ENCODE measurements around the gene CD81.

CD81 gene

DNA sequence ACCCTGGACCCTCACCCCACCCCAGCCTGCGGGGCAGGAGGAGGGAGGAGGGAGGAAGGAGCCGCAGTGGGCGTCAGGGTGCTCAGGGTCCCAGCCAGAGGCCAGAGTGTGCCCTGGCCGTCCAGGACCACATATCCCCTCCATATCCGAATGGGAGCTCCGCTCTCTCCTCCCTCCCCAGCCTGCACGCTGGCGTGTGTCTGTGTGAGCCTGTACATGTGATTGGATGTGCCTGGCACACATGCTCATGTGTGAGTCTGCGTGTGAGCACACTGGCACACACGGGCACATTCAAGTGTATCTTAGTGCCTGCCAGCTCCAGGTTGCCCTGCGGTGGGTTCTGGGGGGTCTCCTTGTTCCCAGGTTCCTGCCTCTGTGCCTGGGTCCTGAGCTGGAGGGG lies 31.6 kb downstream of the CD81 start:
- DNase-seq, result no peak

DNA sequence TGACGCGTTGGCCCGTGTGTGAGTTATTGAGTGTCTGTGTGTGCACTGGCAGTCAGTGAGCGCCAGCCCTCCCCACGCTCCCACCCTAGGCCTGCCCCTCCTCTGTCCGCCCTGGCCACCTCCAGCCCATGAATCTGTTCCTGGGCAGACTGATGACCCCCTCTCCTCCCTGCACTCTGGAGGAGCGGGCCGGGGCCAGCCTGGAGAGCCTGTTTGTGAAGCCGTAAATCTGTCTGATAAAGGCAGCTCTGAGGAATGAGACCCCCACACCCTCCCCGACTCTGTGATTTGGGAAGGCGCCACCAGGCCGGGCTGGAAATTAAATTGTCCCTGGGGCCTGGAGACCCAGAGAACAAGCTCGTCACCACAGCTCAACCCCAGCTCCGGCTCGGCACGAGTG lies 32.0 kb downstream of the CD81 start:
- no peak for DNase-seq

DNA sequence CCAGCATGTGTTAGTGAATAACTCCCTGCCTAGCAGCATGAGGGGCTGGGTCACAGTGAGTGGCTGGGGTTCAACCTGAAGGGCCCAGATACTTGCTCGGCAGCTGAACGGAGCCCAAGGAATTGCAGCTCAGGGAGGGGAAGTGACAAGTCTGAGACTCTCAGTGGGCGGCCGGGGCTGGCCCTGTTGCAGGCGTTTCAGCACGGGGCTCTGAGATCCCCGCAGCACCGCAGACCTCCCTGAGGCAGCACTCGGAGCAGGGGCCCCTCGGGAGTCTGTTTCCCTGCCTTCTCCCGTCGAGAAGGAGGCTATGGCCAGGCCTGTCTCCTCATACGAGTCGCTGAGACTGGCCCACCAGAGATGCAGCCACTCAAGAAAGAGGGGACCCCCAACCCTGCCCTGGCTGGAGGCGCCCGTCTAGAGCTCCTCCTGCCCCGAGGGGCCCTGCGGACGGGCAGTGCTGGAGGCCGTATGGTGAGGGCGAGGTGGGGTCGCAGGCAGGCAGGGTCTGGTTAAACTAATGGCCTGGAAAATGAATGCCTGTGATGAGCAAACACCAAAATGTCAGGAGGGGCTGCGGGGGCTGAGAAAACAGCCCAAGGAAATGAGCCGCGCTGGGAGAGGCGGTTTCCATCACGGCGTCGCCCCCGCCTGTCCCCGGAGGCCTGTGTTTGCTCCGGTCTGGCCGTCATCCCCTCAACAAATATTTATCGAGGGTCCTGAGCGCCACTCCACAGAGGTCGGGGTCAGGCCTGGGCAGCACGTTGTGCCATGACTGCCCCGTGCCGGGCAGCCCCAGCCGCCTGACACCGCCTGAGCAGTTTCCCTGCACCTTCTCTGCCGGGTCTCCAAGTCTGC lies 32.7 kb downstream of the CD81 start:
- DNase-seq, result no peak

- DNase-seq, result no peak
These were observed 33.5 kb downstream of the CD81 start for GRCh38 chr11:2410616-2411015.

- DNase-seq, result no peak
These were observed 34.6 kb downstream of the CD81 start for GRCh38 chr11:2411446-2412305.

- DNase-seq, result no peak
These were observed 35.2 kb downstream of the CD81 start for GRCh38 chr11:2412323-2412722.

GRCh38 chr11:2413742-2414579 lies 36.9 kb downstream of the CD81 start:
- no peak for DNase-seq

- no peak for DNase-seq
These were observed 37.5 kb downstream of the CD81 start for GRCh38 chr11:2414616-2415015.

DNA sequence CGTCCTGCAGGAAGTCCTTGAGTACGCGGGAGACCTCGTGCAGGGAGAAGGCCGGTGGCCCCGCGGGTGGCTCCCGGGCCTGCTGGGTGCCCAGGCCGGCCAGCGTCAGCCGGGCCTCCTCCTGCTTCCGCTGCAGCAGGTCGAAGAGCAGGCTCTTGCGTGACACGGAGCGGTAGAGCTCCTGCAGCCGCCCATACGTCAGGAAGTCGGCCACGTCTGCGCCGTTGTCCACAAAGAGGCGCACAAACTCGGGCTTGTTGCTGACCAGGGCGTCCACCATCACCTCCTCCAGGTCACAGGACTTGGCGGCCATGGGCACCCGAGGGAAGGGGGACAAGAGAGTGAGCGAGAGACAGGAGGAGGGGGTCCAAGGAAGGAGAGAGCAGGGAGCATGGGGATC lies 38.1 kb downstream of the CD81 start:
- DNase-seq, result no peak

- DNase-seq, result no peak
These were observed 38.7 kb downstream of the CD81 start for GRCh38 chr11:2415601-2416380.

DNA sequence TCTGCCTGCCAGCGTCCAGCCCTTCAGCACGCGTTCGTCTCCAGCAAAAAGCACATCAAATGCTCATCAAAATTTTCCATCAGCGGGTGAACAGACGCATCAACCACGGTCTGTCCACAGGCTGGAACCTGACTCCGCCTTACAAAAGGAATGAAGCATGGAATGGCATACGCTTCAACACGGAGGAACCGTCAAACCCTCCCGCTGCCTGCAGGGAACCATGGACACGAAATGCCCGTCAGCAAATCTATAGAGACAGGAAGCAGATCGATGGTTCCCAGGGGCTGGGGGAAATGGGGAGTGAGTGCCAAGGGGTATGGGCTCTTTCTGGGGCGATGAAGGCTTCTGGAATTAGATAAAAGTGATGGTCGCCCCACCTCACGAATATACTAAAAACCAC lies 39.7 kb downstream of the CD81 start:
- DNase-seq, result no peak

DNA sequence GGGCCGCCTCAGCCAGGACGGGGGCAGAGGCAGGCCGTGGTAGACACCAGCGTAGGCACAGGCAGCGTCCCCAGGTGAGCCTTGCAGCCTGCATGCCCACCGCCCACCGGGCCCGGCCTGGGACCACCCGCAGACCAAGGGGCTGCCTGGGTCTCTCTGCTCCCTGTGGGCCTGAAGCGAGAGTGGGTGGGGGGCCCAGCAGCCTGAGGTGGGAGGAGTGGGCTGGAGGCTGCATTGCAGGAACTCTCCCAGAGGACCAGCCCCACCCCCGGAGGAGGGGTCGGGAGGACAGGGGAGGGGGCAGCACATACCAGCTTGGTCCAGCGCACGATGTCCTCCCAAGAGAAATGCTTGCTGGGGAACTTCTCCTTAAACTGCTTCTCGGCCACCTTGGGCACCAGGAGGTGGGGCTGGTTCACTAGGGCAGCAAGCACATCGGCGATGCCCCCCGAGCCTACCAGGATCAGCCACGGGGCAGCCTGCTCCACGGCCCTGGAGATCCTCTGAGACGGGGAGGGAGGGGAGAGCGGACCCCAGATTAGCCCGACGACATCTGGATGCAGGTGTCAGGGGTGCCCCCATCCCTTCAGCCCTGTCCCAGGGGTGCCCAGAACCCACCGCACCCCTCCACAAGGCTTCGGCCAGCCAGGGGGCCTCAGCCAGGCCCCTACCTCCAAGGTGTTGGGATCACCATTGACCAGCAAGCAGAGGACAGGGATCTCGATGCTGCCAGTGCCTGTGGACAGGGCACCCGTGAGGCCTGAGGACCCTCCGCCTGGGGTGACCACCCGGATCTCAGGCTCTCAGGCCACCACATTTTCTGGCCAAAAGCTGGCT lies 41.0 kb downstream of the CD81 start:
- no peak for DNase-seq

DNA sequence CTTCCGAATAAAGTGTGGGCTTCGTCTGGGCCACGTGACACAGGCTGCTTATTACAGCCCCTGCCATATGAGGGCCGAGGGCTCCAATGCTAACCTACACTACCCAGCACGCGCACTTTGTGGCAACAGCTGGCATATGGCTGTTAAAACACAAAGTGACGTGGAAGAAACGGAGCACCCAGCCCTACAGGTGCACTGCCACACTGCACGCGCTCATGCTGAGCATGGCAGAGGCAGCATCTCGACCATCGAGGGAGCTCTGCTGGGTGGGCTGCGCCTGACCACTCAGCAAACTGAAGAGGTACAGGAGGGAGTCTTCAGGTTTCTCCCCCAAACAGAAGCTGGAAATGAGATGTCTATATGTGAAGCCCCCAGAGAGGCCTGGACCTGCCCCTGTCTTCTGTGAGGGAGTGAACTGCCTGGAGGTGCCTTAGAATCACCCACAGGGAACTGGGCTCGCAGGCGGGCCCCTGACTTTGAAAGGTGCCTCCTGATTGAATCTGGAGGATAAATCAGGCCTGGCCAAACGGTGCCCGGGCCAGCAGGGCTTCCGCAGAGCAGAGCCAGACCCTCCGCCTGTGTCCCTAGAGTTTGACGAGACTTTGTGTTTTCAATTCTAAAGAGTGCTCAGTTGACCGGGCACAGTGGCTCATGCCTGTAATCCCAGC lies 41.7 kb downstream of the CD81 start:
- no peak for DNase-seq

- DNase-seq, result peak in 3 of 4 experiments; percentile 26 to 31 (median 29)
These were observed 42.8 kb downstream of the CD81 start for GRCh38 chr11:2419638-2420501.

DNA sequence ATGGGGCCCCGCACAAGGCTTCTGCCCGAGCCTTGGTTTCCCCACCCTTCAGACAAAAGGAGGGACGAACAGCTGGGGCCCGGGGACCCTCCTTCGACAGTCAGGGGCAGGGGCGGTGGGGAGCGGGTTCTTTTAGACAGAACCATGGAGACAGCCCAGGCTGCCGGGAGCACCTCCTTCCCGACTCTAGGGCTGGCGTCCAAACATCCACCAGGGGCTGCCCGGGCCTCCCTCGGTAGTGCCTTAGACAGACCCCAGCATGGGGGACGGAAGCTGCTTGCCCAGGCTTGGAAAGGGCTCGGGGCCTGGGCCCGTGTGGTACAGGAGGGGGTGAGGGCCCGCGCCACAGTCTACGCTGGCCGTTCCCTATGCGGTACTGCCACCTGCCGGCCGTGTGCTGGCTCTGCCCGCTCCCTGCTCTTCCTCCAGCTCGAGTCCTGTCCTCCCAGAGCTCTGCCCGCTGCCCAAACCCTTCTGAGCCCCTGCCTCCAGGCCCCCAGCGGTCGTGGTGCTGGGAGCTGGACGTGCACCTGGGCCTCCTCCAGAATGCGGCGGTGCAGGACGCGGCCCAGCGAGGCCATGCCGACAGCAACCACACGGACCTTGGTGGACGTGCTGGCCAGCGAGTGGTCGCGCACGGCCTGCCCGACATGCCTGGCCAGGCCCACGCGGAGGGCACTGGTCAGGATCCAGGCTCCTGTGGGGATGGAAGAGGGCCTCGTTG lies 43.6 kb downstream of the CD81 start:
- peak; percentile 44 to 61 (median 48) for DNase-seq

- DNase-seq, result no peak
These were observed 44.3 kb downstream of the CD81 start for GRCh38 chr11:2421226-2421994.

DNA sequence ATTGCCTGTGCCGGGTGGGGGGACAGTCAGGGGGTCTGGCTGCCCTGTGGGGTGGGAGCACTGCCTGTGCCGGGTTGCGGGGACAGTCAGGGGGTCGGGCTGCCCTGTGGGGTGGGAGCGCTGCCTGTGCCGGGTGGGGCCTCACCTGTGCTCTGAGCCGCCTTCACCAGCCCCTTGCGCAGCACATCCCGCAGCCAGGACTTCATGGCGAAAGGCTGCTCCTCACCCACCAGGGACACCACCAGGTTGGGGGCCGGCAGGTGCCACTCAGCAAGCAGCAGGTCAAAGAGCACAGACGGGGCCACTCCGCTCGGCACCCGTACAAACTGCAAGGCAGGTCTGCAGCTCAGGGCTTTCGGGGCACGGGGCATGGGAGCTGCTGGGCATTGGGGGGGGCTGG lies 44.9 kb downstream of the CD81 start:
- DNase-seq, result no peak

DNA sequence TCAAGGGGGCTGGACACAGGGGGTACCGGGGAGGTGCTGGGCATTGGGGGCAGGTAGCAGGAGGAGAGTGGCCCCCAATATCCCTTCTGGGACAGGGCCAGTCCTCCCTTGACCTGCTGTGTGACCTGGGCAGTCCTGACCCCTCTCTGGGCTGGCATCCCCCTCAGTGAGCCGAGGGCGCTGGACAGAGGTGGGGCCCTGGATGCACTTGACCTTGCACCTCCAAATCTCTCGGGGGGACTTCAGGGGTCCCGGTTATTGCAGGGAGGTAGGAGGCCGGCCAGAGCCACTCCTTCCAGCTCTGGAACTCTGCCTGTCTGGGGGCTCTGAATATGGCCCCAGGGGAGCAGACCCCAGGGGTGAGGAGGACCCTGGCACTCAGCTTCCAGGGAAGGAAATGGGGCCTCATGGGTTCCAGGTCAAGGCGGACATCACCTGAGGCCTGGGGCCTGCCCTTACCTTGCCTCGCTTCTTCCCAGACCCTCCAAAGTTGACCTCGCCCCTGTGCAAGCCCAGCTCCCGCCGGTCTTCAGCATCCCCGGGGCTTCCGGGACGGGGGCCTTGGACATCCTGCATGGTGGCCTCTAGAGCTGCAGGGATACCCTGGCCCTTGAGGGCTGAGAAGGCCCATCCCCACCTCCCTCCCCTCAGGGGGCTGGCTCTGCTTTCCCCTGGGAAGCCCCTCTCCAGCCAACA lies 45.5 kb downstream of the CD81 start:
- no peak for DNase-seq

Measured in activated CD4-positive, CD25-positive, alpha-beta regulatory T cell (primary cell).